OCI-LY1 (cell line): ENCODE data around the gene KCTD16.

Experiments
- H2AFZ ChIP-seq: fragments of 200-600 bp; sonication (generic), shearing (Covaris generic); 2 replicates; pipeline ENCODE4 v1.6.0; 2014; ENCODE audit warnings: antibody characterized with exemption, mild to moderate bottlenecking, low read length
- H3F3A ChIP-seq: fragments of 200-600 bp; sonication (generic), shearing (Covaris generic); 2 replicates; pipeline ENCODE4 v1.6.0; 2014; ENCODE audit warnings: mild to moderate bottlenecking, antibody characterized with exemption, low read length, moderate library complexity; ENCODE audit not compliant: insufficient read depth
- H3K27ac ChIP-seq: fragments of 200-600 bp; sonication (generic); 2 replicates; pipeline ENCODE4 v1.5.1; 2014; ENCODE audit warnings: low read length, mixed run types, mild to moderate bottlenecking, low read depth; ENCODE audit not compliant: poor library complexity, severe bottlenecking
- H3K27me3 ChIP-seq: fragments of 200-600 bp; sonication (generic); 2 replicates; pipeline ENCODE4 v1.6.0; 2014; ENCODE audit warnings: antibody characterized with exemption, mild to moderate bottlenecking, low read length, moderate library complexity; ENCODE audit not compliant: insufficient read depth
- H3K36me3 ChIP-seq: fragments of 200-600 bp; sonication (generic); 2 replicates; pipeline ENCODE4 v1.6.1; 2014; ENCODE audit warnings: mild to moderate bottlenecking, antibody characterized with exemption, low read length, moderate library complexity, mixed read lengths; ENCODE audit not compliant: insufficient read depth
- H3K4me1 ChIP-seq: fragments of 200-600 bp; sonication (generic); 2 replicates; pipeline ENCODE4 v1.5.1; 2014; ENCODE audit warnings: mild to moderate bottlenecking, low read length, moderate library complexity; ENCODE audit not compliant: insufficient read depth, severe bottlenecking
- H3K4me2 ChIP-seq: fragments of 200-600 bp; sonication (generic), shearing (Covaris generic); 2 replicates; pipeline ENCODE4 v1.6.1; 2014; ENCODE audit warnings: low read length
- H3K4me3 ChIP-seq: fragments of 200-600 bp; sonication (generic); 2 replicates; pipeline ENCODE4 v1.5.1; 2014; ENCODE audit warnings: low read length, low read depth, mild to moderate bottlenecking, mixed read lengths; ENCODE audit not compliant: poor library complexity, severe bottlenecking
- H3K79me2 ChIP-seq: fragments of 200-600 bp; shearing (Covaris generic); 2 replicates; pipeline ENCODE4 v1.6.1; 2016; ENCODE audit warnings: mixed run types, low read length, mixed read lengths; ENCODE audit not compliant: insufficient read depth
- H3K9ac ChIP-seq: fragments of 200-600 bp; sonication (generic), shearing (Covaris generic); 2 replicates; pipeline ENCODE4 v1.6.1; 2014; ENCODE audit warnings: mild to moderate bottlenecking, low read length, mixed read lengths
- H3K9me2 ChIP-seq: fragments of 200-600 bp; sonication (generic), shearing (Covaris generic); 2 replicates; pipeline ENCODE4 v1.6.1; 2014; ENCODE audit warnings: low read depth, mild to moderate bottlenecking, low read length, mixed read lengths
- H3K9me3 ChIP-seq: fragments of 200-600 bp; shearing (Covaris generic); 2 replicates; pipeline ENCODE4 v1.6.1; 2014; ENCODE audit warnings: low read length, mixed read lengths
- H4K20me1 ChIP-seq: fragments of 200-600 bp; sonication (generic), shearing (Covaris generic); 2 replicates; pipeline ENCODE4 v1.6.0; 2016; ENCODE audit warnings: mild to moderate bottlenecking, low read length; ENCODE audit not compliant: insufficient read depth
- CTCF ChIP-seq: fragments of 200-600 bp; sonication (generic), shearing (Covaris generic); IDR thresholded peaks from 2 replicates; pipeline ENCODE4 v1.5.1; 2017; ENCODE audit warnings: mild to moderate bottlenecking, antibody characterized with exemption, low read length, moderate library complexity, mixed read lengths
- EZH2 ChIP-seq: fragments of 200-600 bp; sonication (generic), shearing (Covaris generic); IDR thresholded peaks from 2 replicates; pipeline ENCODE4 v1.8.0; 2017; ENCODE audit warnings: borderline replicate concordance, mixed run types, mild to moderate bottlenecking, antibody characterized with exemption, low read length, moderate library complexity, mixed read lengths

Gene KCTD16

DNA sequence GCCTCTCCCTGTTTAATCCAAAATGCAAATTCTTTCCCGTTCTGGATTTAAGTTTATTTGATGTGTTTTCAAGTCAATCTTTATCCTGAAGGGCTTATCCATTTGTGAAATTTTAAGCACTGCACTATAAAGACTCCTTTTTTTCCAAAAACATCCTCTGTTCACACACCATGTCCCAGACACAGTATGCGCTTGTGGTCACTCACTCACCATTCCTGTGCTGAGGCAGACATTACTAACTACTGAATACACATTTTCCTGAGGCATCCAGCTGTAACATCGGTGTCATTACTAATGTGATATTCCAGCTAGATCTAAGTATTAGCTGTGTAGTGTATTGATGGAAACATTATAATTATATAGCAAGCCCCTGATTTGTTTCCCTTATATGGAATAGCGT lies 298.4 kb downstream of the KCTD16 start:
- no peaks in the 10 kb centered on the region for H4K20me1 ChIP-seq
- TF ChIP-seq CTCF: no peak
- no peak for TF ChIP-seq EZH2
- H3K9me2 ChIP-seq: no peaks in the 10 kb centered on the region
- H3K27ac ChIP-seq: no peak overlapping the region
- H3K9me3 ChIP-seq: no peaks in the 10 kb centered on the region
- no peaks in the 10 kb centered on the region for H3K4me1 ChIP-seq
- H3K36me3 ChIP-seq: no peaks in the 10 kb centered on the region
- no peaks in the 10 kb centered on the region for H3F3A ChIP-seq
- no peaks in the 10 kb centered on the region for H3K79me2 ChIP-seq
- H3K27me3 ChIP-seq: no peaks in the 10 kb centered on the region
- no peak overlapping the region for H3K4me3 ChIP-seq
- no peak overlapping the region for H2AFZ ChIP-seq
- H3K9ac ChIP-seq: no peak overlapping the region
- no peak overlapping the region for H3K4me2 ChIP-seq

GRCh38 chr5:144472221-144472620 lies 301.5 kb downstream of the KCTD16 start:
- no peak for TF ChIP-seq EZH2
- TF ChIP-seq CTCF: no peak
- Histone ChIP-seq H3K9me2 (no peaks in the 10 kb centered on the region), H3K4me1 (no peaks in the 10 kb centered on the region), H4K20me1 (no peaks in the 10 kb centered on the region), H2AFZ (no peak overlapping the region), H3K4me3 (no peak overlapping the region), H3K79me2 (no peaks in the 10 kb centered on the region), H3K27ac (no peak overlapping the region), H3F3A (no peaks in the 10 kb centered on the region), H3K9me3 (no peaks in the 10 kb centered on the region), H3K36me3 (no peaks in the 10 kb centered on the region), H3K4me2 (no peak overlapping the region), H3K27me3 (no peaks in the 10 kb centered on the region), H3K9ac (no peak overlapping the region)

- TF ChIP-seq CTCF (no peak), EZH2 (no peak)
- no peak overlapping the region for H3K4me2 ChIP-seq
These were observed 303.0 kb downstream of the KCTD16 start for GRCh38 chr5:144473650-144474049.

More at GRCh38 chr5:144473650-144474049, 303.0 kb downstream of the KCTD16 start:
- no peaks in the 10 kb centered on the region for H3K79me2 ChIP-seq
- H3K27ac ChIP-seq: no peak overlapping the region
- no peaks in the 10 kb centered on the region for H3F3A ChIP-seq
- no peaks in the 10 kb centered on the region for H3K27me3 ChIP-seq
- no peaks in the 10 kb centered on the region for H4K20me1 ChIP-seq
- H3K36me3 ChIP-seq: no peaks in the 10 kb centered on the region
- no peaks in the 10 kb centered on the region for H3K9me2 ChIP-seq
- no peak overlapping the region for H3K9ac ChIP-seq
- no peaks in the 10 kb centered on the region for H3K9me3 ChIP-seq
- H3K4me3 ChIP-seq: no peak overlapping the region
- no peaks in the 10 kb centered on the region for H3K4me1 ChIP-seq
- H2AFZ ChIP-seq: no peak overlapping the region
